Panc1 (cell line): Measurements from ENCODE around the gene TBC1D9B.

Experiments used
- CTCF ChIP-seq: fragments of 450-650 bp; IDR thresholded peaks from 2 replicates; pipeline ENCODE4 v1.5.1; 2017; ENCODE audit warnings: mild to moderate bottlenecking
- POLR2AphosphoS5 ChIP-seq: IDR thresholded peaks from 2 replicates; pipeline ENCODE4 v1.6.1; 2012; ENCODE audit warnings: mild to moderate bottlenecking, low read depth, low read length, moderate library complexity
- REST ChIP-seq, 2 experiments: IDR thresholded peaks; 2 replicates each; pipeline ENCODE4 v1.6.1; 2011 to 2012; ENCODE audit warnings: low read depth in 2 of 2, control low read depth in 1 of 2, low read length in 1 of 2, mild to moderate bottlenecking in 1 of 2, moderate library complexity in 1 of 2; ENCODE audit not compliant: insufficient read depth in 1 of 2
- SIN3A ChIP-seq: IDR thresholded peaks from 2 replicates; pipeline ENCODE4 v1.6.1; 2012; ENCODE audit warnings: low read depth, mild to moderate bottlenecking, low read length, moderate library complexity, borderline replicate concordance; ENCODE audit not compliant: insufficient read depth

GRCh38 chr5:179926657-179927056, 19.0 kb upstream of the TBC1D9B start:
- TF ChIP-seq CTCF (no peak), REST (IDR thresholded peaks at IDR 0.05; ENCODE audit: insufficient read depth in 1 of 2, low read depth in 2 of 2, low read length in 1 of 2) (no peak), SIN3A (no peak), POLR2AphosphoS5 (no peak)
